Gastroesophageal sphincter (tissue), 3 donors: ENCODE data around the gene DCX.

ENCODE experiments used
- POLR2A ChIP-seq, 2 donors: fragments of 450-650 bp; IDR thresholded peaks; one replicate each; pipeline ENCODE4 v1.6.1; 2017; ENCODE audit warnings: antibody characterized with exemption in 2 of 2, mild to moderate bottlenecking in 2 of 2, moderate library complexity in 1 of 2
- POLR2AphosphoS5 ChIP-seq: sonication (generic); formaldehyde crosslinking; IDR thresholded peaks from one replicate; pipeline ENCODE4 v1.6.1; 2017; ENCODE audit warnings: antibody characterized with exemption
- TF ChIP-seq, protein P1 (sequence below), 4 experiments: fragments of 200-600 bp in 2 of 4; fragments of 450-650 bp in 2 of 4; sonication (generic) in 1 of 4; IDR thresholded peaks; one replicate each; pipeline ENCODE4 v1.5.1; 2017 to 2019; ENCODE audit warnings: antibody characterized with exemption in 4 of 4, mild to moderate bottlenecking in 2 of 4, moderate library complexity in 2 of 4

DNA sequence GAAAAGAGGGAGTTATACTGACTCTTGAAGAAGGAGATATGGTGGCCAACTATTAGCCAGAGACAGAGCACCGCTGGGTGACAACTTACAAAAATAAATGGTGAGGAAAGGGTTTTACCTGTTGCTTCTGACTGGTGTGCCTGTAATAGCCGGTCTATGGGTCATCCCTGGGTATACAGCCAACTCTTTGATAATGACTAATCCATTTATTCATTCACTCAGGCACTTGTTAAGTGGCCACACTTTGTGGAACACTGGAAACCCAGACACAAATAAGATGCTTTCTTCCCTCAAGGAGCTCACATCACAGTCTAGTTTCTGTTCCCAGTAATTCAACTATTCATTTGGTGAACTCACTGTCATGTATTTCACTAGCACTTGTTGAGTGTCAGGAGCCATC lies 128.5 kb downstream of the DCX start:
- TF ChIP-seq, protein P1, sequence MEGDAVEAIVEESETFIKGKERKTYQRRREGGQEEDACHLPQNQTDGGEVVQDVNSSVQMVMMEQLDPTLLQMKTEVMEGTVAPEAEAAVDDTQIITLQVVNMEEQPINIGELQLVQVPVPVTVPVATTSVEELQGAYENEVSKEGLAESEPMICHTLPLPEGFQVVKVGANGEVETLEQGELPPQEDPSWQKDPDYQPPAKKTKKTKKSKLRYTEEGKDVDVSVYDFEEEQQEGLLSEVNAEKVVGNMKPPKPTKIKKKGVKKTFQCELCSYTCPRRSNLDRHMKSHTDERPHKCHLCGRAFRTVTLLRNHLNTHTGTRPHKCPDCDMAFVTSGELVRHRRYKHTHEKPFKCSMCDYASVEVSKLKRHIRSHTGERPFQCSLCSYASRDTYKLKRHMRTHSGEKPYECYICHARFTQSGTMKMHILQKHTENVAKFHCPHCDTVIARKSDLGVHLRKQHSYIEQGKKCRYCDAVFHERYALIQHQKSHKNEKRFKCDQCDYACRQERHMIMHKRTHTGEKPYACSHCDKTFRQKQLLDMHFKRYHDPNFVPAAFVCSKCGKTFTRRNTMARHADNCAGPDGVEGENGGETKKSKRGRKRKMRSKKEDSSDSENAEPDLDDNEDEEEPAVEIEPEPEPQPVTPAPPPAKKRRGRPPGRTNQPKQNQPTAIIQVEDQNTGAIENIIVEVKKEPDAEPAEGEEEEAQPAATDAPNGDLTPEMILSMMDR (IDR thresholded peaks at IDR 0.05), result no peak
- TF ChIP-seq POLR2AphosphoS5, result no peak
- no peak for TF ChIP-seq POLR2A (IDR thresholded peaks at IDR 0.05)
